ENCODE measurements around the gene RANBP9.

- TF ChIP-seq CTCF (conservative IDR thresholded peaks at IDR 0.05) (no peak), ZFX (IDR thresholded peaks at IDR 0.05) (no peak)
These were observed 914 bp upstream of the RANBP9 start for GRCh38 chr6:13712599-13712898.

All from C4-2B (cell line).